PC-3 (cell line): Measurements from ENCODE around the gene IRS2.

Source experiments
- CTCF ChIP-seq: fragments of 300-600 bp; sonication (generic); conservative IDR thresholded peaks from 2 replicates; pipeline ENCODE4 v1.5.1; 2017; ENCODE audit warnings: antibody characterized with exemption, low read depth, mild to moderate bottlenecking, low read length
- EZH2 ChIP-seq: fragments of 300-600 bp; sonication (generic); IDR thresholded peaks from one replicate; pipeline ENCODE4 v1.6.1; 2017; ENCODE audit warnings: antibody characterized with exemption, mild to moderate bottlenecking, low read length; ENCODE audit not compliant: unreplicated experiment
- EZH2phosphoT487 ChIP-seq: fragments of 300-600 bp; sonication (generic); IDR thresholded peaks from 2 replicates; pipeline ENCODE4 v1.6.1; 2018; ENCODE audit warnings: mild to moderate bottlenecking, antibody characterized with exemption, low read length, borderline replicate concordance

GRCh38 chr13:109778102-109778542 is 8.3 kb downstream of the IRS2 start:
- TF ChIP-seq EZH2 = no peak
- TF ChIP-seq EZH2phosphoT487 = no peak
- no peak for TF ChIP-seq CTCF
